ENCODE results near the gene QSOX2. TPM values are rescaled to one million over a fixed set of nuclear protein-coding genes. Genes with fewer than 3 reads are reported as not detected.

Gene QSOX2
- total and polyA plus RNA-seq, 8 donors = 1.5 to 33.5 (median 5.4) TPM

- intact Hi-C loops (cut with DNase I; ENCODE audit: low total_unique reads) = no loop called here
- TF ChIP-seq CTCF (IDR thresholded peaks at IDR 0.05) = no peak
- TF ChIP-seq EP300 (IDR thresholded peaks at IDR 0.05) = no peak
- no peak for TF ChIP-seq POLR2A (IDR thresholded peaks at IDR 0.05)
- TF ChIP-seq POLR2AphosphoS5 (IDR thresholded peaks at IDR 0.05) = no peak
- WGBS, 5 donors = 82 to 87% (median 84%) methylated on average over 14 of the region's 14 CpGs
- Histone ChIP-seq H3K4me3 (no peak overlapping the region), H3K27ac (no peak overlapping the region), H3K36me3 (no peaks in the 10 kb centered on the region), H3K9me3 (no peaks in the 10 kb centered on the region), H3K27me3 (peaks cover 0 to 59% (median 15%) of the 10 kb centered on the region in 3 donors), H3K4me1 (no peaks in the 10 kb centered on the region)
- DNase-seq = no peak
Measured at GRCh38 chr9:136273244-136273865, 27.7 kb upstream of the QSOX2 start.

DNA sequence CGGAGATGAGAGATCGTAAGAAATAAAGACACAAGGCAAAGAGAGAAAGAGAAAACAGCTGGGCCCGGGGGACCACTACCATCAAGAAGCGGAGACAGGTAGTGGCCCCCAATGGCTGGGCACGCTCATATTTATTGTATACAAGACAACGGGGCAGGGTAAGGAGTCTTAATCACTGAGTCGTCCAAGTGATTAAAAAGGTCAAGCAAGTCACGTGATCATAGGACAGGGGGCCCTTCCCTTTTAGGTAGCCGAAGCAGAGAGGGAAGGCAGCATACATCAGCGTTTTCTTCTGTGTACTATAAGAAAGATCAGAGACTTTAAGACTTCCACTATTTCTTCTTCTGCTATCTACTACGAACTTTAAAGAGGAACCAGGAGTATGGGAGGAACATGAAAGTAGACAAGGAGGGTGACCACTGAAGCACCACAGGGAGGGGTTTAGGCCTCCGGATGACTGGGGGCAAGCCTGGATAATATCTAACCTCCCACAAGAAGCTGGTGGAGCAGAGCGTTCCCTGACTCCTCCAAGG, 24.6 kb upstream of the QSOX2 start:
- TF ChIP-seq POLR2A (IDR thresholded peaks at IDR 0.05) (no peak), POLR2AphosphoS5 (IDR thresholded peaks at IDR 0.05) (no peak), CTCF (IDR thresholded peaks at IDR 0.05) (no peak), EP300 (IDR thresholded peaks at IDR 0.05) (no peak)
- no peak for DNase-seq
- intact Hi-C loops (cut with DNase I; ENCODE audit: low total_unique reads) = no loop called here
- H3K27me3 ChIP-seq = peaks cover 0 to 36% (median 9%) of the 10 kb centered on the region in 3 donors
- no peak overlapping the region for H3K4me3 ChIP-seq
- H3K27ac ChIP-seq = no peak overlapping the region
- peaks cover 7 to 15% (median 13%) of the 10 kb centered on the region in 4 donors for H3K4me1 ChIP-seq
- no peaks in the 10 kb centered on the region for H3K36me3 ChIP-seq
- H3K9me3 ChIP-seq = no peaks in the 10 kb centered on the region
- 77 to 83% (median 82%) methylated on average over 13 of the region's 13 CpGs for WGBS, 5 donors

GRCh38 chr9:136268735-136269134, 23.1 kb upstream of the QSOX2 start:
- 68 to 83% (median 72%) methylated on average over 6 of the region's 6 CpGs for WGBS, 5 donors
- no peaks in the 10 kb centered on the region for H3K9me3 ChIP-seq

DNA sequence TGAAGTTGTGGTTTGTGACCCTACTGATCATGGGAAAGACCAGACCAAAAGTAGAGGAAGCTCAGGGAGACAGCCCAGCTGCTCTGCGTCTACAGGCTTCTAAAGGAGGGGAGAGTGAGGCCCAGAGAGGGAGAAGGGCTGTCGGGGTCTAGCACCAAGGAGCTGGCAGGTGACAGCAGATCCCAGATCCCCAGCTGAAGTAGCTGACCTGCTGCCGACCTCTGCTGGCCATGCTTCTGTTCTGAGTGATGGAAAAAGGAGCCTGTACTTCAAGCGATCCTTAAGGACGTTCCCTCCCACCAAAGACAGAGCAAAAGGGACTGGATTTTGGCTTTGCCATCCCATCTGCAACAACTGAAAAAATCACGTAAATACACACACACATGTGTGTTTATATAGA, 22.7 kb upstream of the QSOX2 start:
- Histone ChIP-seq H3K27me3 (peaks cover 0 to 24% (median 0%) of the 10 kb centered on the region in 3 donors), H3K9me3 (no peaks in the 10 kb centered on the region), H3K4me1 (peaks cover 7 to 15% (median 13%) of the 10 kb centered on the region in 4 donors), H3K4me3 (no peak overlapping the region), H3K27ac (no peak overlapping the region), H3K36me3 (no peaks in the 10 kb centered on the region)
- TF ChIP-seq CTCF (IDR thresholded peaks at IDR 0.05) (no peak), POLR2A (IDR thresholded peaks at IDR 0.05) (no peak), POLR2AphosphoS5 (IDR thresholded peaks at IDR 0.05) (no peak), EP300 (IDR thresholded peaks at IDR 0.05) (no peak)
- intact Hi-C loops (cut with DNase I; ENCODE audit: low total_unique reads) = no loop called here
- 51 to 64% (median 57%) methylated on average over 6 of the region's 6 CpGs for WGBS, 5 donors
- DNase-seq = peak in 1 of 2 donors; percentile 66

More at GRCh38 chr9:136268735-136269134, 23.1 kb upstream of the QSOX2 start:
- H3K4me1 ChIP-seq = peaks cover 7 to 15% (median 13%) of the 10 kb centered on the region in 4 donors
- TF ChIP-seq EP300 (IDR thresholded peaks at IDR 0.05) = no peak
- no peak for TF ChIP-seq POLR2AphosphoS5 (IDR thresholded peaks at IDR 0.05)
- no peak for TF ChIP-seq POLR2A (IDR thresholded peaks at IDR 0.05)
- TF ChIP-seq CTCF (IDR thresholded peaks at IDR 0.05) = no peak
- intact Hi-C loops (cut with DNase I; ENCODE audit: low total_unique reads) = no loop called here
- no peaks in the 10 kb centered on the region for H3K36me3 ChIP-seq
- no peak overlapping the region for H3K4me3 ChIP-seq
- DNase-seq = no peak
- H3K27ac ChIP-seq = no peak overlapping the region
- H3K27me3 ChIP-seq = peaks cover 0 to 24% (median 0%) of the 10 kb centered on the region in 3 donors

Data from stomach (tissue), 9 donors.